Mucosa of stomach (tissue), 1 donor: ENCODE results near the gene SLC2A11.

Experiments
- H3K27me3 ChIP-seq: one replicate; pipeline ENCODE4 v1.7.0; 2013; ENCODE audit warnings: mild to moderate bottlenecking, low read length; ENCODE audit not compliant: control insufficient read depth, insufficient read depth
- H3K36me3 ChIP-seq: one replicate; pipeline ENCODE4 v1.7.0; 2013; ENCODE audit warnings: low read length; ENCODE audit not compliant: control insufficient read depth, insufficient read depth
- H3K4me1 ChIP-seq: one replicate; pipeline ENCODE4 v1.7.0; 2013; ENCODE audit warnings: mild to moderate bottlenecking, low read length; ENCODE audit not compliant: control insufficient read depth, insufficient read depth
- H3K4me3 ChIP-seq: one replicate; pipeline ENCODE4 v1.7.0; 2013; ENCODE audit warnings: low read length
- H3K9ac ChIP-seq: one replicate; pipeline ENCODE4 v1.7.0; 2013; ENCODE audit warnings: mild to moderate bottlenecking, low read length, moderate library complexity
- H3K9me3 ChIP-seq: one replicate; pipeline ENCODE4 v1.7.0; 2013; ENCODE audit warnings: mild to moderate bottlenecking, low read length, moderate library complexity; ENCODE audit not compliant: control insufficient read depth
- donor health status: Pancreatic carcinoma.

SLC2A11 gene

DNA sequence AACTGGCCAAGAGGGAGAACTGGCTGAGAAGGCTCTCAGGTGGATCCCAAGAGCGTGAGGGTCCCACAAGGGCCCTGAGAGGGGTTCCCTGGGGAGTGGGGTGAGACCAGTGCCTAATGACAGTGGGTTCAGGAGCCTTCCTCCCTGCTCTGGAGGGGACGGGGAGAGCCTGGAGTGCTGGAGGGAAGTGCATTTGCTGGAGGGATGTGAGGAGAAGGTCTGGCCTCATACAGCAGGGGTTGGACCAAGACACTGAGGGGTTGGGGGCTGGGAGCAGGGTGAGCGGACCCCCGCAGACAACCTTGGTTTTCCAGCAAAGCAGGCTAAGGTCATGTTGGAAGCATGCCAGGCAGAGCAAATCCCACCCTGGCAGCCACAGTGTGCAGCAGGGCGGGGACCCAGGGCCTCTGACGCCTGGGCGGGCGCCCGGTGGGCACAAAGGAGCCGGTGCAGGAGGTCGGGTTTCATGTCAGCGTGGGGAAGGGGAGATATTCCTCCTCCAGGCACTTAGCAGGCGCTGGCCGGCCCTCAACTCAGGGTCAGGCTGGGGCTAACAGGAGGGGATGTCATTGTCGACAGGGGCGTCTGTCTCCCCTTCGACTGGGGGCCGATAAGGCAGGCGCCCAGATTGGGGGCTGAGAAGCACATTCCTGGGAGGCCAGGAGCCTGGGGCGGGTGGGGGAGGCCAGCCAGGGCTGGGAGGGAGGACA is 15.8 kb upstream of the SLC2A11 start:
- Histone ChIP-seq H3K9me3 (no peaks in the 10 kb centered on the region), H3K9ac (no peak overlapping the region), H3K27me3 (no peaks in the 10 kb centered on the region), H3K4me3 (no peak overlapping the region), H3K36me3 (no peaks in the 10 kb centered on the region), H3K4me1 (peaks cover 27% of the 10 kb centered on the region)

DNA sequence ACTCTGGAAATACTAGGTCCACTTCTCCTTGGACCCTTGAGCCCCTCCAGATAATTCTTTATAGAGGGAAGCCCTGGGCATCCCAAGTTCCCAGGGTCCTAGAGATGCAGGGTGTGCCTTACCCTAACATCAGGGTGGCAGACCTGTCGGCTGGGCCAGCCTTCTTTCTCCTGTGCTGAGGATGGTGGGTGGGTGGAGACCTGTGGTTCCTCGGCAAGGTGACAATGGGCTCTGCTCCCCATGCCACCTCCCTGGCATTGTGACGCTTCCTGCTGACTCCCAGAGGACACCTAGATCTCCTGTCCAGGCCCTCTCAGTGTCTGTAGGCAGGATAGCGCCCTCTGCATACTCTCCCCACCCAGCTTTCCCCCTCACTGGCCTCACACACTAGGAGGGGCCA is 15.1 kb upstream of the SLC2A11 start:
- no peaks in the 10 kb centered on the region for H3K27me3 ChIP-seq
- no peaks in the 10 kb centered on the region for H3K9me3 ChIP-seq
- peaks cover 23% of the 10 kb centered on the region for H3K4me1 ChIP-seq
- H3K36me3 ChIP-seq = no peaks in the 10 kb centered on the region
- no peak overlapping the region for H3K4me3 ChIP-seq
- no peak overlapping the region for H3K9ac ChIP-seq

DNA sequence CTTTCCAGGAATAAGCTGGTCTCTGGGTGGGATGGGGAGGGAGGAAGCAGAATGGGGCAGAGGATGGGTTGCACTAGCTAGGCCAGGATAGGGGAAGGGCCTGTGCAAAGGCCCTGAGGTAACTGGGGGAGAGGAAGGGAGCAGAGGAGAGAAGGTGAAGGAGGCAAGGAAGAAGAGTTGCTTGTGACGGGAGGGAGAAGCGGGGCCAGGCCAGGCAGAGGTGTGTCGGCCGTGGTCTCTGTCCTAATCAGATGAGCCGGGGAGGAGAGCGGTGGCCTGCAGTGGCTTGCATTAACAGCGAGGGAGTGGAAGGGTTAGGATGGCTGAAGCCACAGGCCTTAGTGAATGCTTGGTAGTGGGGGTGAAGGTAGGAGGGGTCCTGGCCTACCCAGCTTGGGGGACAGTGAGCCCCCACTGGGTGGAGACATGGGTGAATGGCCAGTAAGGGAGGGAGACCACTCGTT is 12.9 kb upstream of the SLC2A11 start:
- H3K9ac ChIP-seq = no peak overlapping the region
- H3K27me3 ChIP-seq = peaks cover 7% of the 10 kb centered on the region
- peaks cover 17% of the 10 kb centered on the region for H3K4me1 ChIP-seq
- no peak overlapping the region for H3K4me3 ChIP-seq
- no peaks in the 10 kb centered on the region for H3K9me3 ChIP-seq
- no peaks in the 10 kb centered on the region for H3K36me3 ChIP-seq

DNA sequence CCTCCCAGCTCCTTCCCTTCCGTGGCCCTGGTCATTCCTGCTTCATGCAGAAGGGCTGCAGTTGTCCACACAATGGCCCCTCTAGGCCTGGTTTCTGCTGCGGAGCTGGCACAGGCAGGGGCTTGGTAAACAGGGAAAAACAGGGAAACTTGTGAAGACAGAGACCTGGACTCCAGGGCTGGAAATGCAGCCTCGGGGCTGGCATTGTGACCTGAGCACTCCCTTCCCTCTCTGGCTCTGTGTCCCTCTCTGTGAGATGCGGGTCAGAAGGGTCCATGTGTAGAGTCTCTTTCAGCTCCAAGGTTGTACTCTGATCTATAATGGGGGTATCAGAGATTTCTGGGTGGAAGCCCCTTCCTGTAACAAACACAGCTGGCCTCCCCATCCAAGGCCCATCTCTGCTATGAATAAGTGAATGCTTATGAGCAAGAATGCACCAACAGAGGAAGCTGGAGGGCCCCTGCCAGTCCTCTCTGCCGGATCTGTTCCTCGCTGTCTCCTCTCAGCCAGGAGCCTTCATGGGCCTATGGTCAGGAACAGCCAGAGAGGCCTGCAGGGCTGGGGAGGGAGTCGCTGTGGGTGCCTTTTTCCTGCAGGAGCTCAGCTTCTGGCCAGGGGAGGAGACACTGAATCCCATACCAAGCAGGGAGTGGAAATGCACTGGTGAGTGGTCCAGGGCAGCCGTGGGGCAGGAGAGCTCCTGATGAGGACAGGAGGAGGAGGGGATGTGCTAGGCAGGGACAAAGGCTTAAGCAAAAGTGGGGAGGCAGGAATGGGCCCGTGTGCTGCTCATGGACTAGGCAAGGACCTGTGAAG is 12.2 kb upstream of the SLC2A11 start:
- peaks cover 17% of the 10 kb centered on the region for H3K4me1 ChIP-seq
- peaks cover 7% of the 10 kb centered on the region for H3K27me3 ChIP-seq
- no peaks in the 10 kb centered on the region for H3K36me3 ChIP-seq
- H3K9me3 ChIP-seq = no peaks in the 10 kb centered on the region
- H3K4me3 ChIP-seq = no peak overlapping the region
- no peak overlapping the region for H3K9ac ChIP-seq

DNA sequence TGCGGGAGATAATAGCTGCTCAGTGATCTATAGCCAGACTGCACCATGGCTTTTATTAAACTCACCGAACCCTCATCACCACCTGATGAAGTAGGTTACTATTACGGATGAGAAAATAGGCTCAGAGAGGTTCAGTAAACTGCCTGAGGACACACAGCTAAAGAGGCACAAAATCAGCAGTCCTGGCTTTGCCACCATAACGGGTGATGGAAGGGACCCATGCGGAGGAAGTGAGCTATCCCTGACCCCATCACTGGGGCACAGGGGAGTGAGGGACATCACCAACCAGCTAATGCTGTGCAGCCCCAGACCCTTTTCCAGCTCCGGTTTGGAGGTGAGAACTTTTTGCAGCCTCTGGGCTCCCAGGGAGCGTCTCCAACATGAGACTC is 11.6 kb upstream of the SLC2A11 start:
- H3K27me3 ChIP-seq = peaks cover 7% of the 10 kb centered on the region
- H3K36me3 ChIP-seq = no peaks in the 10 kb centered on the region
- H3K4me1 ChIP-seq = peaks cover 17% of the 10 kb centered on the region
- no peaks in the 10 kb centered on the region for H3K9me3 ChIP-seq
- no peak overlapping the region for H3K9ac ChIP-seq
- no peak overlapping the region for H3K4me3 ChIP-seq

DNA sequence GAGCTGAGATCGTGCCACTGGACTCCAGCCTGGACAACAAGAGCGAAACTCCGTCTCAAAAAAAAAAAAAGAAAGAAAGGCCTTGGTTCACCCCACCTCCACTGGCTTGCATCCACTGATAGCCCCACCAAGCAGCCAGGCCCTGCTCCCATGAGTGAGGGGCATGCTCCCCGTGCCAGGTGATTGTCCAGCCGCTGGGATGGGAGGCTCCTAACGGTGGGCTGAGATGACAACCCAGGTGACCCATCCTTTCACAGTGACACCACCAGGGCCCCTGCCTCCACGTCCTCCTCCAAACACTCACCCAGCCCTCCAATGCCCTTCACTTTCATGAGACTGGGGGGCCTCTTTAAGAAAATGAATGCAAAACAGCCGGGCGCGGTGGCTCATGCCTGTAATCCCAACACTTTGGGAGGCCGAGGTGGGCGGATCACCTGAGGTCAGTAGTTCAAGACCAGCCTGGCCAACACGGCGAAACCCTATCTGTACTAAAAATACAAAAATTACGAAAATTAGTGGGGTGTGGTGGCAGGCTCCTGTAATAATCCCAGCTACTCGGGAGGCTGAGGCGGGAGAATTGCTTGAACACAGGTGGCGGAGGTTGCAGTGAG is 10.3 kb upstream of the SLC2A11 start:
- H3K4me1 ChIP-seq = peaks cover 17% of the 10 kb centered on the region
- no peak overlapping the region for H3K4me3 ChIP-seq
- no peaks in the 10 kb centered on the region for H3K36me3 ChIP-seq
- H3K27me3 ChIP-seq = peaks cover 7% of the 10 kb centered on the region
- no peak overlapping the region for H3K9ac ChIP-seq
- H3K9me3 ChIP-seq = no peaks in the 10 kb centered on the region

DNA sequence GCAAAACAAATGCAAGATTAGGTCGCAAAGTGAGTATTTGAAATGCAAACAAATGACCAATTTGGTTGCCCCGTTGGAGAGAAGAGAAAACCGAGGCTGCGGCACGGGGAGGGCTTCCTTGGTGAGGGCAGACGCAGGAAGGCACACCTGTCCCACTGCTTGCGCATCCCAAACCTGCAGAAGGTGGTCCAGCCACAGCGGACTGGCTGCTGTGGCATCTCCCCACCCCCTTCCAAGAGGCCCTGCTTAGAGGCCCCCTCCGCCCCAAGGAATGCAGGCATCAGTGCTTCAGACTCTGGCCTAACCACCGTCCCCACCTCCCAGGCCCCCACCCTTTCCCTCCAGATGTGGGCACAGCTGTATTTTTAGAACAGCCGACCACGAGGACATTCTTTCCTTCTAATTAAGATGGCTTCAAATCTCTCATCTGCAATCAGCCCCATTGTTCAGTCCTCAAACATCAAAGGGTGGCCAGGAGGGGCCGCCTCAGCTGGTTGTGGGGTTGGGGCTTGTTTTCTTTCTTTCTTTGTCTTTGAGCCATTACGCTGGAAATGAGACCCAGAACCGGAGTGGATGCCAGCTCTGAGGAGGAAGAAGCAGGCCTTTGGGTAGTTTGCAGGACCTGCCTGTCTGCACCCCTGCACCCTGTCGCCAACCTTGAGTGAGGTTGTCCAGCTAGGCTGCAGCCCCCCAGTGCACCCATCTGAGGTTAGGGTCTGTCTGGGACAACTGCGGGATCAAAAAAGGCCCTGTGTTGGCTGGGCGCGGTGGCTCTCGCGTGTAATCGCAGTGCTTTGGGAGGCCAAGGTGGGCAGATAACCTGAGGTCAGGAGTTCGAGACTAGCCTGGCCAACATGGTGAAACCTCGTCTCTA is 9.4 kb upstream of the SLC2A11 start:
- Histone ChIP-seq H3K36me3 (no peaks in the 10 kb centered on the region), H3K4me1 (peaks cover 17% of the 10 kb centered on the region), H3K9me3 (no peaks in the 10 kb centered on the region), H3K4me3 (no peak overlapping the region), H3K27me3 (peaks cover 7% of the 10 kb centered on the region), H3K9ac (no peak overlapping the region)

DNA sequence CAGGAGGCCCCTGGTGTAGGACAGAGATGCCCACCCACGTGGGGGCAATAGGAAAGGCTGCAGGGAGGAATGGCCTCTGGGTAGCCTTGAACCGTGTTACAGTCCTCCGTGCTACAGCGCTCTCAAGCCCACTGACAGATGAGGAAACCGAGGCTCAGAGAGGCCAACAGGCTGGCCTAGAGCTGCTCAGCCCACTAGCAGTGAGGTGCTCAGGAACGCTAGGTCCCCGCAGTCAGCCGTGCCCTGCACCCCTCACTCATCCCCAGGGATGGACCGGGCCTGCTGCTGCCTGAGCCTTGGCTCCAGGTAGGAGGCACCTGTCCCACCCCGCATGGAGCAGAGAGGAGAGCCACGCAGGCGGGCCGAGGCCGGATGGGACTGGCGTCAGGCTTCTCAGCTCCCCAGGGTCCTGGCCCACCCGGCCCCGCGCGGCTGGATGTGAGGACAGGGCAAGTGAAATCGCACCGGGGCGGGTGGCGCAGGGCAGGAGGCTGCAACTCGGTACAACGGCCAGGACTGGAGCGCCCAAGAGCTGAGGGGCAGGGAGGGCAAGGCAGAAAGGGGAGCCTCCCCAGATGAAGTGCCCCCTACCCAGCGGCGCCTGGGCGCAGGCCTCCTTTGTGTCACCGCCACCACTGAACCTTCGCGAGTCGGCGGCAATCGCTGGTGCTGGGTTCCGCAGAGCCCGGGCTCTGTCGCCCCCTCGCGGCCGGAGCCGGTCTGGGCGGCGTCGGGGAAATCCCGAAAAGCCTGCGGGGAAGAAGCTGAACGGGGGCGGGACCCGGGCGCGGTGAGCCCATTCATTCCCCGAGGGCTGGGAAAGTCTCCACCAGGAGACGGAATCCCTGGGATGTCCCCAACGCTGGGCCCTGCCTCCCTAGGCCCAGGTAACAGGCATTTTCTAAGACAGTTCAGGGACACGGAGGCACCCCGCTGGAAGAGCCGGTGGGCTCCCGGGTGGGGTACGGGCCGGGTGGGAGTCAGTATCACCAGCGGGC is 8.4 kb upstream of the SLC2A11 start:
- Histone ChIP-seq H3K4me1 (peaks cover 16% of the 10 kb centered on the region), H3K9me3 (no peaks in the 10 kb centered on the region), H3K36me3 (no peaks in the 10 kb centered on the region), H3K27me3 (peaks cover 7% of the 10 kb centered on the region), H3K4me3 (no peak overlapping the region), H3K9ac (no peak overlapping the region)

DNA sequence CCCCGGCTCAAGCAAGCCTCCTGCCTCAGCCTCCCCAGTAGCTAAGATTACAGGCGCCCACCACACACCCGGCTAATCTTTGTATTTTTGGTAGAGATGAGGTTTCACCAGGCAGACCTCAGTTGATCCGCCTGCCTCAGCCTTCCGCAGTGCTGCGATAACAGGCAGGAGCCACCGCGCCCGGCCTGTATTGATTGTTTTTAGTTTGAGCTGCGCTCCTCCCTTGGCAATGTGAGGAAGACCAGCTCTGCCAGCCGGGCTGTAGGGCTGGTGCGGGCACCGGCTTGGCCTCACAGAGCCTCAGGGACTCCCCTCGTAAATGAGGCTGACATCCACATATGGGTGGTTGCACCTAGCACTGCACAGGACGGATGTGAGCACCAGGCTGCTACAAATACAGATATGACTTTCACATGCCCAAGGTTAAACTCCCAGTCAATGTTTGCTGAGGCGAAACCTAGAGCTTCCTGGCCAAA is 7.5 kb upstream of the SLC2A11 start:
- Histone ChIP-seq H3K36me3 (no peaks in the 10 kb centered on the region), H3K9ac (no peak overlapping the region), H3K4me3 (no peak overlapping the region), H3K9me3 (no peaks in the 10 kb centered on the region), H3K4me1 (peaks cover 12% of the 10 kb centered on the region), H3K27me3 (peaks cover 7% of the 10 kb centered on the region)

DNA sequence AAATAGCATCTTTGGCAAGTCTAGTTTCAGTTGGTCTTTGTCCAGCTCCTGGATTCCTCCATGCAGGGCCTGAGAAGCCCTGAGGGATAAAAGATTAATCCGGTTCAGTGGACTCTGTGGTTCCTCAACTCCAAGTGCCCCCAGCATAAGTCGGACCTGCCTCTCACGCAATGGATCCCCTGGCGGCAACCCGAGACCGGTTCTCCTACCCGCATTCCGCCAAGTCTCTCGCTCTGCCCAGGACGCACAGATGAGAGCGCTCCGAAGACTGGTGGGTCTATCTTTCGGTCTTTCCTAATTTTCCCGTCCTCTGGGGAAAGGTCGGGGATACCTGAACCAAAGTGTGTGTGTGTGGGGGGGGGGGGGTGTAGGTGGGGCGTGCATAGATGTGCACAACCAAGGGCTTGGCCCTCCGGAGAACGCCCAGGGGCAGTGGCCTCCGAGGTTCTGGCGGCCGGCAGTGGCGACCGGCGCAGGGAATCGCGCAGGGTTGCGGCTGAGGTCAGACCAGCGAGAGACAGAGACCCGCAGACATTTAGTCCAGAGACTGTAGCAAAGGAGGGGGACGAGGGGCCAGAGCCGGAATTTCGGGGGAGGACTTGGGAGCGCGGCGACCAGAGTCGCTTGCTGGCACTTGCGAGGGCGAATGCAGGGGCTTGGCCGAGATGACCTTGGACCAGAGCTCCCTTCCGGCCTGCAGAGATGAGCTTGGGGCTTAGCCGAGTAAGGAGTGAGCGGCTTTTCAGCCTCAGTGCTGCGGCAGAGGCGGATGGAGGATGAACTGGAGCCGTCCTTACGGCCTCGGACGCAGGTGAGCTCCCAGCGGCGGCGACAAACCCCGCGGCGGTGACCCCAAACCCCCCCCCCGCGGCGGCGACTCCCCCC is 712 bp upstream of the SLC2A11 start:
- Histone ChIP-seq H3K4me3 (peak overlapping the region; percentile 78), H3K9ac (peak overlapping the region; percentile 73), H3K9me3 (no peaks in the 10 kb centered on the region), H3K36me3 (no peaks in the 10 kb centered on the region), H3K27me3 (no peaks in the 10 kb centered on the region), H3K4me1 (no peaks in the 10 kb centered on the region)
